Activated naive CD4-positive, alpha-beta T cell treated with anti-CD3 and anti-CD28 coated beads for 36 hours (primary cell): ENCODE results near the gene DTNB. TPM values are rescaled to one million over a fixed set of nuclear protein-coding genes. Genes with fewer than 3 reads are reported as not detected.
"Not testable (repeated sequence)": the region's sequence is repeated elsewhere in the genome, so short reads cannot be mapped to it uniquely, and the experiment has no call there.

Source experiments
- CTCF ChIA-PET: fragments of 350-600 bp; sonication (Branson Sonifier 250); formaldehyde crosslinking; loops from one replicate; lab custom pipeline; 2021; ENCODE audit warnings: antibody characterized with exemption; lab: Charles Lee
- DNase-seq: peaks from one replicate; pipeline ENCODE4 v3.0.0-alpha.2; 2020
- H3K27ac Mint-ChIP-seq: one replicate; pipeline ENCODE4 v1.8.0; 2021; ENCODE audit warnings: mild to moderate bottlenecking, mixed read lengths
- H3K27me3 Mint-ChIP-seq: one replicate; pipeline ENCODE4 v1.8.0; 2021; ENCODE audit warnings: low read depth, mixed read lengths
- H3K36me3 Mint-ChIP-seq: one replicate; pipeline ENCODE4 v1.8.0; 2021; ENCODE audit warnings: low read depth, mixed read lengths
- H3K4me1 Mint-ChIP-seq: one replicate; pipeline ENCODE4 v1.8.0; 2021; ENCODE audit warnings: low read depth, mixed read lengths
- H3K4me3 Mint-ChIP-seq: one replicate; pipeline ENCODE4 v1.8.0; 2021; ENCODE audit warnings: mild to moderate bottlenecking, moderate library complexity, mixed read lengths
- H3K9me3 Mint-ChIP-seq: one replicate; pipeline ENCODE4 v1.8.0; 2021; ENCODE audit warnings: mixed read lengths
- intact Hi-C: fragments of 100-400 bp; cut with micrococcal nuclease; formaldehyde crosslinking; loops from one replicate; pipeline ENCODE4 v1.15.1; 2023
- total RNA-seq, 2 experiments: library from RNA; stranded (reverse); gene quantifications; one replicate each; pipeline ENCODE4 v1.2.3, GENCODE V29; 2021

The DTNB gene
- total RNA-seq, 2 experiments from 2014 or later = 27.2 to 27.6 TPM

GRCh38 chr2:25552318-25552717, 121.1 kb downstream of the DTNB start:
- Mint-ChIP-seq H3K27me3 (no peaks in the 10 kb centered on the region), H3K27ac (no peak overlapping the region), H3K4me1 (peaks cover 8% of the 10 kb centered on the region), H3K36me3 (no peaks in the 10 kb centered on the region), H3K4me3 (no peak overlapping the region), H3K9me3 (no peaks in the 10 kb centered on the region)
- CTCF ChIA-PET = interaction anchor here (0.6 kb wide), 1 partner anchor 147 kb away, joined by 4 read pairs; no protein-coding TSS in a partner anchor
- DNase-seq = no peak
- intact Hi-C loops = no loop called here

GRCh38 chr2:25551316-25551715, 122.1 kb downstream of the DTNB start:
- no peak overlapping the region for H3K27ac Mint-ChIP-seq
- no peak for DNase-seq
- no peaks in the 10 kb centered on the region for H3K9me3 Mint-ChIP-seq
- no peak overlapping the region for H3K4me3 Mint-ChIP-seq
- H3K36me3 Mint-ChIP-seq = no peaks in the 10 kb centered on the region
- no peaks in the 10 kb centered on the region for H3K4me1 Mint-ChIP-seq
- intact Hi-C loops = no loop called here
- no peaks in the 10 kb centered on the region for H3K27me3 Mint-ChIP-seq
- CTCF ChIA-PET = no interaction called here

GRCh38 chr2:25549571-25549970, 123.8 kb downstream of the DTNB start:
- H3K27ac Mint-ChIP-seq, H3K4me3 Mint-ChIP-seq, intact Hi-C loops, H3K27me3 Mint-ChIP-seq, H3K36me3 Mint-ChIP-seq, DNase-seq, H3K9me3 Mint-ChIP-seq, H3K4me1 Mint-ChIP-seq, CTCF ChIA-PET: not testable (repeated sequence)

DNA sequence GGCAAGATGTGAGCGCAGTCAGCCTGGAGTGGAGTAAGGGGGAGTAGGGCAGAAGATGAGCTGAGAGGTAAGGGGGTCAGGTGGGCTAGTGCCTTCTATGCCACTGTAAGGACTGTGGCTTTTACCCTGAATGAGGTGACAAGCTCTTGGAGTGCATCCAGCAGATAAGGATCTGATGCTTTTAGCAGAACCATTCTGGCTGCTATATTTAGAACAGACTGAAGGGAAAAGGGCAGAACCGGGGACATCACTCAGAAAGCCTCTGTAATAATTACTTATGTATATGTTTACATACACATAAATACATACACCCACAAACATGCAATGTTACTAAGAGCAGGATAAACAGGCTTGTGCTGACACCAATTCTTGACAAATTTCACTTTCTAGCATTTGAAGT, 124.8 kb downstream of the DTNB start:
- no peaks in the 10 kb centered on the region for H3K36me3 Mint-ChIP-seq
- H3K4me1 Mint-ChIP-seq = peaks cover 2% of the 10 kb centered on the region
- CTCF ChIA-PET = interaction anchor here (0.6 kb wide), 1 partner anchor 148 kb away, joined by 3 read pairs; no protein-coding TSS in a partner anchor
- no peaks in the 10 kb centered on the region for H3K9me3 Mint-ChIP-seq
- no peak overlapping the region for H3K4me3 Mint-ChIP-seq
- no peak overlapping the region for H3K27ac Mint-ChIP-seq
- H3K27me3 Mint-ChIP-seq = no peaks in the 10 kb centered on the region
- intact Hi-C loops = no loop called here
- DNase-seq = no peak

DNA sequence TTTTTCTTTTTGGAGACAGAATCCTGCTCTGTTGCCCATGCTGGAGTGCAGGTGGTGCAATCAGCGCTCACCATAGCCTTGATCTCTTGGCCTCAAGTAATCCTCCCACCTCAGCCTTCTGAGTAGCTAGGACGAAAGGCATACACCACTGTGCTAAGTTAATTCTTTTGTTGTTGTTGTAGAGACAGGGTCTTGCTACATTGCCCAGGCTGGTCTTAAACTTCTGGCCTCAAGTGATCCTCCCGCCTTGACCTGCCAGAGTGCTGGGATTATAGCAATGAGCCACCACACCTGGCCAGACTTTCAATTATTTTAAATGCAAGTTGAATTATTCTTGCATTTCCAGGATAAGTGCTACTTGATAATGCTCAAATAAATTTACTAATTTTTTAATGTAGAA, 126.5 kb downstream of the DTNB start:
- Mint-ChIP-seq H3K27me3 (no peaks in the 10 kb centered on the region), H3K27ac (no peak overlapping the region), H3K4me3 (no peak overlapping the region), H3K9me3 (no peaks in the 10 kb centered on the region), H3K36me3 (no peaks in the 10 kb centered on the region), H3K4me1 (peaks cover 2% of the 10 kb centered on the region)
- CTCF ChIA-PET = no interaction called here
- DNase-seq = no peak
- intact Hi-C loops = no loop called here

DNA sequence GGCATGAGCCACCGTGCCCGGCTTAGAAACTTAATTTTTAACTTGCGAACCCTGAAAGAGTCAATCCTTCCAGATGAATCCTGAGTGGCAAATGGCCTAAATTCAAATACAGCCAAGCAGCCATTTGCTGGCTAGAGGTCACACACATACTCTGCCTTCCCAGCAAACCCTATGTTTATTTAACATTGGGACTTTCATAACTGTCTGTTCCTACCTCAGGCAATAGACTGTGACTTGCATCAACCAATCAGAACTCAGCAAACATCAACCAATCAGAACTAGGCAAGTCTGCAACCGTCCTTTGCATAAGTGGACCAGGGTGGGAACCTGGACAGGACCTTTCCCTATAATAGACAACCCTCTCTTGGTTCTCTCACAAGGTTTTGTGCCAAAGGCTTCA, 127.5 kb downstream of the DTNB start:
- Mint-ChIP-seq H3K27ac (no peak overlapping the region), H3K27me3 (no peaks in the 10 kb centered on the region), H3K4me3 (no peak overlapping the region), H3K36me3 (no peaks in the 10 kb centered on the region), H3K4me1 (peaks cover 2% of the 10 kb centered on the region), H3K9me3 (no peaks in the 10 kb centered on the region)
- intact Hi-C loops = no loop called here
- DNase-seq = no peak
- CTCF ChIA-PET = no interaction called here

- no peak for DNase-seq
- Mint-ChIP-seq H3K36me3 (no peaks in the 10 kb centered on the region), H3K27ac (no peak overlapping the region), H3K4me3 (no peak overlapping the region), H3K9me3 (no peaks in the 10 kb centered on the region), H3K27me3 (no peaks in the 10 kb centered on the region), H3K4me1 (peaks cover 2% of the 10 kb centered on the region)
- intact Hi-C loops = no loop called here
- CTCF ChIA-PET = no interaction called here
These were observed 128.9 kb downstream of the DTNB start for GRCh38 chr2:25544445-25544844.

DNA sequence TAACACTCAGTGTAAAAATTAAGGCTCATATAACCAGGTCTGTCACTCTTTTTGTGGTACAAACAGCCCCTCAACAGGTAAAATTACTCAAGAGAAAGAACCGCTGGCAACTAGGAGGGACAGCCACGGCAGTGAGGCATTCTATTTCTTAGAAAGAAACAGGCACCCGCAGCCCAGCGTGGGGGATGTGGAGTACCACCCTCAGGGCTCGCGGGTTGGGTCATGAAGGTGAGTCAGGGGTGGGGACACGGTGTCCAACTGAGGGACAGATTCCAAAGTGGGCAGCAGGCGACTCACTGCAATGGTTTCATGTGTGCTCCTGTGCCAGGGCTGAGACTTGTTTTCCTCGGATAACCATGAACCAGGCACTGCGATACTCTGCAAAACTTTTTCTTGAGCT, 129.4 kb downstream of the DTNB start:
- intact Hi-C loops = no loop called here
- H3K9me3 Mint-ChIP-seq = no peaks in the 10 kb centered on the region
- H3K27ac Mint-ChIP-seq = no peak overlapping the region
- DNase-seq = no peak
- CTCF ChIA-PET = no interaction called here
- H3K4me1 Mint-ChIP-seq = peaks cover 2% of the 10 kb centered on the region
- no peaks in the 10 kb centered on the region for H3K27me3 Mint-ChIP-seq
- no peaks in the 10 kb centered on the region for H3K36me3 Mint-ChIP-seq
- H3K4me3 Mint-ChIP-seq = no peak overlapping the region

GRCh38 chr2:25541378-25541777, 132.0 kb downstream of the DTNB start:
- no peak for DNase-seq
- CTCF ChIA-PET = no interaction called here
- H3K9me3 Mint-ChIP-seq = no peaks in the 10 kb centered on the region
- intact Hi-C loops = no loop called here
- H3K27me3 Mint-ChIP-seq = no peaks in the 10 kb centered on the region
- H3K4me1 Mint-ChIP-seq = peaks cover 2% of the 10 kb centered on the region
- H3K4me3 Mint-ChIP-seq = no peak overlapping the region
- no peak overlapping the region for H3K27ac Mint-ChIP-seq
- H3K36me3 Mint-ChIP-seq = peaks cover 2% of the 10 kb centered on the region

DNA sequence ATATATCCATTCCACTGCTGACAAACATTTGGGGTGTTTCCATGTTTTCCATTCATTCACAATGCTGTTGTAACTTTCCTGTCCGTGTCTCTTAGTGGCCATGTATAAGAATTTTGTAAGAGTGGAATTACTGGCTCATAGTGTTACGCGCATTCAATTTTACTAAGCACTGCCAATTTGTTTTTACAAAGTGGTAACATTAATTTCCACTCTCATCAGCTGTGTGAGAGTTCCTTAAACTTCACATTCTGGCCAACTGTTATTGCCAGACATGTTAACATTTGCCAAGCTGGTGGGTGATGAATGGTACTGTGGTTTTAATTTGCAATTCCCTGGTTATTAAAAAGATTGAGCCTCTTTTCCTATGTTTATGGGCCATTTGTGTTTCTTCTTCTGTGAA, 134.2 kb downstream of the DTNB start:
- no peaks in the 10 kb centered on the region for H3K9me3 Mint-ChIP-seq
- H3K4me1 Mint-ChIP-seq = no peaks in the 10 kb centered on the region
- CTCF ChIA-PET = no interaction called here
- H3K36me3 Mint-ChIP-seq = peaks cover 2% of the 10 kb centered on the region
- no peak overlapping the region for H3K4me3 Mint-ChIP-seq
- H3K27me3 Mint-ChIP-seq = no peaks in the 10 kb centered on the region
- H3K27ac Mint-ChIP-seq = no peak overlapping the region
- no peak for DNase-seq
- intact Hi-C loops = no loop called here

DNA sequence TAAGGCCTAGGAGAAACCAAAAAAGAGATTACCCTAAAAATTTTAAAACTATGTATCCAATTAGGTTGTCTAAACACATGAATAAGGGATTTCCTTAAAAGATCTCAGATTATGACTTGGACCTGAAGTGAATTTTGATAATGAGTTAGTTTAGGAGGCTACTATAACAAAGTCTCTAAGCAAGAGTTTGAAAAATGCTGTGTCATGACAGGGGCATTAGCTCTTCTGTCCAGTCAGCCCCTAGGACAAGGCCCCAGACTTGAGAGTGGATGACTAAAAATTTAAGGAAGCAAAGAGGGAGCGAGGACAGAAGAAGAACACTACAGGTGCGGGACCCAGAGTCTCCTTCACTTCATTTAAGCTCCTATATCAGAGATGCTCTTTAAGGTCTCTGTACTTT, 135.9 kb downstream of the DTNB start:
- CTCF ChIA-PET = no interaction called here
- Mint-ChIP-seq H3K4me1 (no peaks in the 10 kb centered on the region), H3K36me3 (peaks cover 2% of the 10 kb centered on the region), H3K27me3 (no peaks in the 10 kb centered on the region), H3K9me3 (no peaks in the 10 kb centered on the region), H3K4me3 (no peak overlapping the region), H3K27ac (no peak overlapping the region)
- no peak for DNase-seq
- intact Hi-C loops = no loop called here

DNA sequence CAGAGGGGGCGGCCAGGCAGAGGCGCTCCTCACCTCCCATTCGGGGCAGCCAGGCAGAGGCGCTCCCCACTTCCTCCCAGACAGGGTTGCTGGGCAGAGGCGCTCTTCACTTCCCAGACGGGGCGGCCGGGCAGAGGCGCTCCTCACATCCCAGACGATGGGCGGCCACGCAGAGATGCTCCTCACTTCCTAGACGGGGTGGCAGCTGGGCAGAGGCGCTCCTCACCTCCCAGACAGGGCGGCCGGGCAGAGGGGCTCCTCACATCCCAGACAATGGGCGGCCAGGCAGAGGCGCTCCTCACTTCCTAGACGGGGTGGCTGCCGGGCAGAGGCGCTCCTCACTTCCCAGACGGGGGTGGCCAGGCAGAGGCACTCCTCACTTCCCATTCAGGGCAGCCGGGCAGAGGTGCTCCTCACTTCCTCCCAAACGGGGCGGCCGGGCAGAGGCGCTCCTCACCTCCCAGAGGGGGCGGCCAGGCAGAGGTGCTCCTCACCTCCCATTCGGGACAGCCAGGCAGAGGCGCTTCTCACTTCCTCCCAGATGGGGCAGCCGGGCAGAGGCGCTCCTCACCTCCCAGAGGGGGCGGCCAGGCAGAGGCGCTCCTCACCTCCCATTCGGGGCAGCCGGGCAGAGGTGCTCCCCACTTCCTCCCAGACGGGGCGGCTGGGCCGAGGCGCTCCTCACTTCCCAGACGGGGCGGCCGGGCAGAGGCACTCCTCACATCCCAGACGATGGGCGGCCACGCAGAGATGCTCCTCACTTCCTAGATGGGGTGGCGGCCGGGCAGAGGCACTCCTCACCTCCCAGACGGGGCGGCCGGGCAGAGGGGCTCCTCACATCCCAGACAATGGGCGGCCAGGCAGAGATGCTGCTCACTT, 137.7 kb downstream of the DTNB start:
- H3K27ac Mint-ChIP-seq, H3K4me1 Mint-ChIP-seq, CTCF ChIA-PET, H3K27me3 Mint-ChIP-seq, H3K4me3 Mint-ChIP-seq, intact Hi-C loops, H3K36me3 Mint-ChIP-seq, DNase-seq, H3K9me3 Mint-ChIP-seq: not testable (repeated sequence)

GRCh38 chr2:25534937-25535336, 138.4 kb downstream of the DTNB start:
- H3K27ac Mint-ChIP-seq, H3K9me3 Mint-ChIP-seq, H3K4me1 Mint-ChIP-seq, CTCF ChIA-PET, intact Hi-C loops, H3K4me3 Mint-ChIP-seq, H3K36me3 Mint-ChIP-seq, DNase-seq, H3K27me3 Mint-ChIP-seq: not testable (repeated sequence)
